ENCODE measurements around the gene CDR2.

CDR2 gene

DNA sequence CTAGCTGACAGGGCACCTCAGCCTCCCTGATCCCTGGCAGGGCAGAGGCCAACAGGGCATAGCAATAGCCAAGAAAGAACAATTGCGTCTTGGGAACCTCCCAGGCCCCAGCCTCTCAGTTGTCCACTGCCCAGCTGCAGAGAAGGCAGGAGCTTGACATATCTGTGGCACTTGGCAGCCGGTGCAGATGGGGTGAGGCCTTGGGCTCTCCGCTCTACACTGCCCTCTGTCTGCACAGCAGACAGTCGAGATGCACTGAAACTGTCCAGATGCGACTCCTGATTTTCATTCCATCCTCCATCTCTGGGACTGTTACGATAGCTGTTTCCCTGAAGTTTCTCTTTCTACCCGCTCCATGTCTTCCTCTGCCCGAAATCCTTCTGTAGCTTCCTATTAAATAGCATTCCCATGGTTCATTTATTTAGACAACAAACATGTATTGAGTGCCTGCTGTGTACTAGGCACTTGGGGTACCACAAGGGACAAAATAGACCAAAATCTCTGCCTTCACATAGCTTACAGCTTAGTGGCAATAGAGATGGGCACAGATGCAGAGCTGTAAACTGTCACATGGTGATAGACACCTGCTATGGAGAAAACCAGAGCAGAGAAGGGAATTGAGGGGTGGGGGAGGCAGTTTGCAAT, 73.9 kb downstream of the CDR2 start:
- peaks cover 9% of the 10 kb centered on the region; the same call in 1 of the 2 replicates for H4K20me1 ChIP-seq (ENCODE audit: low read depth, low read length)
- no peak overlapping the region for H3K27ac ChIP-seq (ENCODE audit: low read depth, low read length)

DNA sequence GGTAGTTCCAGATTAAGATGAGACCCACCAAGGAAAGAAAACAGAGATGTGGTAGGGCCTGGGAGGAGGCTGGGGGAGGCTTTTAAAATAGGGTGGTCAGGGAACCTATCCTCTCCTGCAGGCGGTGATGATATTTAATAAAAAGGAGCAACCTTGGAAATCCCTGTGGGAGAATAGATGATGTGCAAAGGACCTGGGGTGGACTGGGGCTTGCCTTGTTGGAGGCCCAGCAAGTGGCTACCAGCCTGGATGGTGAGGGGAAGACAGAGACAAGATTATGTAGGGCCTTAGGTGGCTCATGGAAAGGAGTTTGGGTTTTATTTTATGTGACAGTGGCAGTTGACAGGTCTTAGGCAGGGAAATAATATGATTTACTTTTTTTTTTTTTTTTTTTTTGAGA, 75.4 kb downstream of the CDR2 start:
- peaks cover 14% of the 10 kb centered on the region; the same call in 1 of the 2 replicates for H3F3A ChIP-seq (ENCODE audit: insufficient read depth)
- H3K9me2 ChIP-seq (replicated peaks; ENCODE audit: insufficient read depth, low read length) = no peaks in the 10 kb centered on the region
- no peak overlapping the region for H3K4me3 ChIP-seq (ENCODE audit: insufficient read depth, low read length, poor library complexity, severe bottlenecking)
- peak overlapping the region; percentile 97 for H3K9ac ChIP-seq (ENCODE audit: low read length)
- TF ChIP-seq, protein P1, sequence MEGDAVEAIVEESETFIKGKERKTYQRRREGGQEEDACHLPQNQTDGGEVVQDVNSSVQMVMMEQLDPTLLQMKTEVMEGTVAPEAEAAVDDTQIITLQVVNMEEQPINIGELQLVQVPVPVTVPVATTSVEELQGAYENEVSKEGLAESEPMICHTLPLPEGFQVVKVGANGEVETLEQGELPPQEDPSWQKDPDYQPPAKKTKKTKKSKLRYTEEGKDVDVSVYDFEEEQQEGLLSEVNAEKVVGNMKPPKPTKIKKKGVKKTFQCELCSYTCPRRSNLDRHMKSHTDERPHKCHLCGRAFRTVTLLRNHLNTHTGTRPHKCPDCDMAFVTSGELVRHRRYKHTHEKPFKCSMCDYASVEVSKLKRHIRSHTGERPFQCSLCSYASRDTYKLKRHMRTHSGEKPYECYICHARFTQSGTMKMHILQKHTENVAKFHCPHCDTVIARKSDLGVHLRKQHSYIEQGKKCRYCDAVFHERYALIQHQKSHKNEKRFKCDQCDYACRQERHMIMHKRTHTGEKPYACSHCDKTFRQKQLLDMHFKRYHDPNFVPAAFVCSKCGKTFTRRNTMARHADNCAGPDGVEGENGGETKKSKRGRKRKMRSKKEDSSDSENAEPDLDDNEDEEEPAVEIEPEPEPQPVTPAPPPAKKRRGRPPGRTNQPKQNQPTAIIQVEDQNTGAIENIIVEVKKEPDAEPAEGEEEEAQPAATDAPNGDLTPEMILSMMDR (IDR thresholded peaks at IDR 0.05; ENCODE audit: insufficient read depth, low read length, poor library complexity, severe bottlenecking) = no peak
- no peak for TF ChIP-seq EZH2phosphoT487 (conservative IDR thresholded peaks at IDR 0.05; ENCODE audit: low read length)
- H3K4me2 ChIP-seq (ENCODE audit: low read depth, low read length, poor library complexity, severe bottlenecking) = peak overlapping the region; percentile 86
- no peaks in the 10 kb centered on the region for H3K36me3 ChIP-seq (ENCODE audit: low read length)
- H4K20me1 ChIP-seq (ENCODE audit: low read depth, low read length) = peaks cover 9% of the 10 kb centered on the region; the same call in 1 of the 2 replicates
- no peaks in the 10 kb centered on the region for H3K9me3 ChIP-seq (ENCODE audit: insufficient read depth, low read length)
- peaks cover 63% of the 10 kb centered on the region for H3K79me2 ChIP-seq (ENCODE audit: insufficient read depth, low read length)
- H3K27ac ChIP-seq (ENCODE audit: low read depth, low read length) = peak overlapping the region; percentile 78; the same call in 1 of the 2 replicates
- H3K27me3 ChIP-seq (ENCODE audit: low read length) = no peaks in the 10 kb centered on the region
- no peak overlapping the region for H2AFZ ChIP-seq (ENCODE audit: low read depth, low read length, severe bottlenecking)

More for the DNA sequence above, 73.9 kb downstream of the CDR2 start:
- H3K9me3 ChIP-seq (ENCODE audit: insufficient read depth, low read length) = no peaks in the 10 kb centered on the region
- H3K4me2 ChIP-seq (ENCODE audit: low read depth, low read length, poor library complexity, severe bottlenecking) = peak overlapping the region; percentile 32
- H3K4me3 ChIP-seq (ENCODE audit: insufficient read depth, low read length, poor library complexity, severe bottlenecking) = no peak overlapping the region
- H3K9me2 ChIP-seq (replicated peaks; ENCODE audit: insufficient read depth, low read length) = no peaks in the 10 kb centered on the region
- no peaks in the 10 kb centered on the region for H3K27me3 ChIP-seq (ENCODE audit: low read length)
- TF ChIP-seq, protein P1 (IDR thresholded peaks at IDR 0.05; ENCODE audit: insufficient read depth, low read length, poor library complexity, severe bottlenecking) = peak; percentile 38
- no peak for TF ChIP-seq EZH2phosphoT487 (conservative IDR thresholded peaks at IDR 0.05; ENCODE audit: low read length)
- 0 out of 2 replicates have a peak overlapping the region, but pooled peaks have one; percentile 16 for H3K9ac ChIP-seq (ENCODE audit: low read length)
- peaks cover 74% of the 10 kb centered on the region for H3K79me2 ChIP-seq (ENCODE audit: insufficient read depth, low read length)
- no peak overlapping the region for H2AFZ ChIP-seq (ENCODE audit: low read depth, low read length, severe bottlenecking)
- H3F3A ChIP-seq (ENCODE audit: insufficient read depth) = peaks cover 14% of the 10 kb centered on the region; the same call in 1 of the 2 replicates
- H3K36me3 ChIP-seq (ENCODE audit: low read length) = no peaks in the 10 kb centered on the region

DNA sequence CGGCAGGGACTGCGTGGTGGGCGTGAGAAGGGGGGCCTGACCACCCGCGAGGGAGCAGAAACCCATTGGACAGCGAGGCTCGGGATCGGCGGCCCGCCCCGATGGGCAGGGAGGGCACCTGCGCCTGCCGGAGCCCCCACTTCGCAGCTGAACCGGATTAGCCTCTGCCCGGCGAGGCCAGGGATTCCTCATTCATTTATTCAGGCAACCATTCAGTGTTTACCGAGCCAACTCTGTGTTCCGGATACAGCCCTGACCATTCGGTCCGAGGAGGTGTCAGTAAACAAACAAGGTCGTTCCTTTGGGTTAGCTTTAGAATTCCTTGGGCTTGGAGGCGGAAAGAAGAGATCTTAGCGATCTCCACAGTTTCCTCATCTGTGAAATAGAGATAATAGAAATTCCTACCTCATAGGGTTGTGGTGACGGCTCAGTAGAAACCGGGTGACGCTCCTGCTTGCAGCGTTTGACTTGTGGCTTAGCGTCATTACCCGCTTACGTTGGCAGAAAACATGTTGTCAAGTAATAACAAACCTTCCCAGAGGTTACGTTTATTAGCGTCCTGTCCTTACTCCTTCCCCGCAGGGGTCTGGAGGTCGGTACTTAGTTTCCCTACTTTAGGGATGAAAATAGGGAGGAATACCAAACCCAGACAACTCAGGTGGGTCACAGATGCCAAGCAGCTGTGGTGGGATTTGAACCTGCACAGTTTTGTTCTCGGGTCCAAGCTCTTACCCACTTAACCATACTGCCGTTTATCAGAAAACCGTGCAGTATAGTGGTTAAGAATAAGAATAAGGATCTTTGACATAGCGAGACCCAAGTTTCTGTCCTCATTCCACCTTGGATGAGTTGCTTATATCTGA, 76.3 kb downstream of the CDR2 start:
- H3K79me2 ChIP-seq (ENCODE audit: insufficient read depth, low read length) = peaks cover 57% of the 10 kb centered on the region
- peak overlapping the region; percentile 92 for H3K4me3 ChIP-seq (ENCODE audit: insufficient read depth, low read length, poor library complexity, severe bottlenecking)
- H3K9ac ChIP-seq (ENCODE audit: low read length) = peak overlapping the region; percentile 97
- peak overlapping the region; percentile 86 for H3K4me2 ChIP-seq (ENCODE audit: low read depth, low read length, poor library complexity, severe bottlenecking)
- no peaks in the 10 kb centered on the region for H3K9me2 ChIP-seq (replicated peaks; ENCODE audit: insufficient read depth, low read length)
- no peaks in the 10 kb centered on the region for H3K27me3 ChIP-seq (ENCODE audit: low read length)
- H2AFZ ChIP-seq (ENCODE audit: low read depth, low read length, severe bottlenecking) = peak overlapping the region; percentile 77
- no peaks in the 10 kb centered on the region for H3K9me3 ChIP-seq (ENCODE audit: insufficient read depth, low read length)
- peaks cover 9% of the 10 kb centered on the region; the same call in 1 of the 2 replicates for H4K20me1 ChIP-seq (ENCODE audit: low read depth, low read length)
- TF ChIP-seq EZH2phosphoT487 (conservative IDR thresholded peaks at IDR 0.05; ENCODE audit: low read length) = no peak
- TF ChIP-seq, protein P1 (IDR thresholded peaks at IDR 0.05; ENCODE audit: insufficient read depth, low read length, poor library complexity, severe bottlenecking) = no peak
- peak overlapping the region; percentile 78 for H3K27ac ChIP-seq (ENCODE audit: low read depth, low read length)
- no peaks in the 10 kb centered on the region for H3K36me3 ChIP-seq (ENCODE audit: low read length)
- peaks cover 14% of the 10 kb centered on the region; the same call in 1 of the 2 replicates for H3F3A ChIP-seq (ENCODE audit: insufficient read depth)
